Cardiac fibroblast (primary cell): ENCODE measurements around the gene ARHGAP10.
A peak's percentile ranks its signal among the peaks of the same experiment; 100 is the strongest.

ENCODE experiments used
- DNase-seq, 2 donors: peaks; one replicate each; pipeline versions ENCODE4 v3.0.0 to v3.0.0-alpha.2; 2010; ENCODE audit warnings: low read depth in 2 of 2
- H3K4me3 ChIP-seq, 2 donors: replicated peaks in 1 of 2; 1 replicate in 1 of 2; 2 replicates in 1 of 2; pipeline ENCODE4 v1.5.1; 2011; ENCODE audit warnings: low read depth in 2 of 2, low read length in 2 of 2, mild to moderate bottlenecking in 2 of 2, moderate library complexity in 1 of 2
- CTCF ChIP-seq: IDR thresholded peaks from one replicate; pipeline ENCODE4 v1.5.1; 2011; ENCODE audit warnings: low read depth, mild to moderate bottlenecking, low read length, inconsistent platforms

The ARHGAP10 gene

GRCh38 chr4:147971116-147971515 is 239.2 kb downstream of the ARHGAP10 start:
- H3K4me3 ChIP-seq, result no peak overlapping the region
- DNase-seq, result no peak
- no peak for TF ChIP-seq CTCF

- TF ChIP-seq CTCF, result no peak
- no peak overlapping the region for H3K4me3 ChIP-seq
- DNase-seq, result peak; percentile 33 to 78
These were observed 243.4 kb downstream of the ARHGAP10 start for GRCh38 chr4:147975325-147975724.

GRCh38 chr4:147975933-147976928 is 244.3 kb downstream of the ARHGAP10 start:
- no peak overlapping the region for H3K4me3 ChIP-seq
- TF ChIP-seq CTCF, result no peak
- DNase-seq, result peak in 1 of 2 donors; percentile 75

GRCh38 chr4:147980586-147980985 is 248.7 kb downstream of the ARHGAP10 start:
- H3K4me3 ChIP-seq, result no peak overlapping the region
- no peak for DNase-seq
- no peak for TF ChIP-seq CTCF

- TF ChIP-seq CTCF, result no peak
- DNase-seq, result peak in 1 of 2 donors; percentile 73
- H3K4me3 ChIP-seq, result no peak overlapping the region
These were observed 249.4 kb downstream of the ARHGAP10 start for GRCh38 chr4:147981305-147981704.

- H3K4me3 ChIP-seq, result no peak overlapping the region
- peak; percentile 84 for TF ChIP-seq CTCF
- DNase-seq, result peak; percentile 66 to 71
These were observed 252.3 kb downstream of the ARHGAP10 start for GRCh38 chr4:147984065-147984777.
